Measurements from ENCODE around the gene GCLC. TPM values are rescaled to one million over a fixed set of nuclear protein-coding genes. Genes with fewer than 3 reads are reported as not detected.
A peak's percentile ranks its signal among the peaks of the same experiment; 100 is the strongest.

The GCLC gene
- total and polyA plus RNA-seq, 2 donors from 2014 or later = 14.8 to 31.8 TPM

- DNase-seq (peak in 2 of 5 donors; percentile 12 to 53), FAIRE-seq (no peak)
- no peaks in the 10 kb centered on the region for H3K36me3 ChIP-seq (ENCODE audit: control insufficient read depth in 2 of 3, insufficient read depth in 3 of 3, low read length in 3 of 3)
- H3K27ac ChIP-seq (ENCODE audit: low read depth in 2 of 2, low read length in 2 of 2) = peak overlapping the region; percentile 78 to 91
- no peaks in the 10 kb centered on the region for H3K27me3 ChIP-seq (ENCODE audit: control insufficient read depth, insufficient read depth, low read length)
- H3K9me3 ChIP-seq (ENCODE audit: control insufficient read depth in 2 of 3, insufficient read depth in 1 of 3, low read length in 3 of 3) = no peaks in the 10 kb centered on the region
- peak overlapping the region; percentile 50 to 92 (median 90) for H3K9ac ChIP-seq (ENCODE audit: low read length in 3 of 3)
- peaks cover 0 to 16% (median 9%) of the 10 kb centered on the region in 3 donors for H3K4me1 ChIP-seq (ENCODE audit: control insufficient read depth in 2 of 3, insufficient read depth in 2 of 3, low read depth in 1 of 3, low read length in 3 of 3)
- intact Hi-C loops (cut with DNase I) = no loop called here
- no peak for TF ChIP-seq CTCF (IDR thresholded peaks at IDR 0.05; ENCODE audit: borderline replicate concordance, extremely low read depth, insufficient read depth)
- H3K4me3 ChIP-seq (ENCODE audit: low read length in 3 of 3) = peak overlapping the region; percentile 95 to 97 (median 96)
Observed at GRCh38 chr6:53547166-53547810, 2.4 kb upstream of the GCLC start.

- Histone ChIP-seq H3K9me3 (ENCODE audit: control insufficient read depth in 2 of 3, insufficient read depth in 1 of 3, low read length in 3 of 3) (no peaks in the 10 kb centered on the region), H3K4me3 (ENCODE audit: low read length in 3 of 3) (no peak overlapping the region), H3K9ac (ENCODE audit: low read length in 3 of 3) (no peak overlapping the region)
Observed at GRCh38 chr6:53546281-53546680, 1.4 kb upstream of the GCLC start.

GRCh38 chr6:53544217-53544469 lies 758 bp downstream of the GCLC start:
- Histone ChIP-seq H3K9ac (ENCODE audit: low read length in 3 of 3) (peak overlapping the region; percentile 9 to 85 (median 67)), H3K27ac (ENCODE audit: low read depth in 2 of 2, low read length in 2 of 2) (peak overlapping the region; percentile 87 to 93), H3K36me3 (ENCODE audit: control insufficient read depth in 2 of 3, insufficient read depth in 3 of 3, low read length in 3 of 3) (no peaks in the 10 kb centered on the region), H3K27me3 (ENCODE audit: control insufficient read depth, insufficient read depth, low read length) (no peaks in the 10 kb centered on the region), H3K4me3 (ENCODE audit: low read length in 3 of 3) (peak overlapping the region; percentile 58 to 88 (median 74)), H3K4me1 (ENCODE audit: control insufficient read depth in 2 of 3, insufficient read depth in 2 of 3, low read depth in 1 of 3, low read length in 3 of 3) (peaks cover 0 to 19% (median 9%) of the 10 kb centered on the region in 3 donors), H3K9me3 (ENCODE audit: control insufficient read depth in 2 of 3, insufficient read depth in 1 of 3, low read length in 3 of 3) (no peaks in the 10 kb centered on the region)
- no peak for TF ChIP-seq CTCF (IDR thresholded peaks at IDR 0.05; ENCODE audit: borderline replicate concordance, extremely low read depth, insufficient read depth)
- DNase-seq = no peak
- no peak for FAIRE-seq
- intact Hi-C loops (cut with DNase I) = no loop called here

More at GRCh38 chr6:53546281-53546680, 1.4 kb upstream of the GCLC start:
- intact Hi-C loops (cut with DNase I) = no loop called here
- no peak for DNase-seq
- H3K4me1 ChIP-seq (ENCODE audit: control insufficient read depth in 2 of 3, insufficient read depth in 2 of 3, low read depth in 1 of 3, low read length in 3 of 3) = peaks cover 0 to 19% (median 9%) of the 10 kb centered on the region in 3 donors
- no peak for FAIRE-seq
- no peak for TF ChIP-seq CTCF (IDR thresholded peaks at IDR 0.05; ENCODE audit: borderline replicate concordance, extremely low read depth, insufficient read depth)
- no peaks in the 10 kb centered on the region for H3K27me3 ChIP-seq (ENCODE audit: control insufficient read depth, insufficient read depth, low read length)
- H3K27ac ChIP-seq (ENCODE audit: low read depth in 2 of 2, low read length in 2 of 2) = no peak overlapping the region
- no peaks in the 10 kb centered on the region for H3K36me3 ChIP-seq (ENCODE audit: control insufficient read depth in 2 of 3, insufficient read depth in 3 of 3, low read length in 3 of 3)
